ENCODE measurements around the gene RTN4IP1. TPM values are rescaled to one million over a fixed set of nuclear protein-coding genes. Genes with fewer than 3 reads are reported as not detected.
"Not testable (repeated sequence)": the region's sequence is repeated elsewhere in the genome, so short reads cannot be mapped to it uniquely, and the experiment has no call there.

The RTN4IP1 gene
- total RNA-seq, 1 donor from 2014 or later: 2.5 TPM

- DNase-seq (ENCODE audit: extremely low read depth, low read depth, low spot score): no peak
Observed at GRCh38 chr6:106549521-106549920, 79.8 kb downstream of the RTN4IP1 start.

GRCh38 chr6:106548926-106549455 is 80.3 kb downstream of the RTN4IP1 start:
- DNase-seq (ENCODE audit: extremely low read depth, low read depth, low spot score): not testable (repeated sequence)

GRCh38 chr6:106547601-106548453 is 81.5 kb downstream of the RTN4IP1 start:
- DNase-seq (ENCODE audit: extremely low read depth, low read depth, low spot score): no peak

GRCh38 chr6:106546691-106547414 is 82.4 kb downstream of the RTN4IP1 start:
- peak; percentile 88 for DNase-seq (ENCODE audit: extremely low read depth, low read depth, low spot score)

- DNase-seq (ENCODE audit: extremely low read depth, low read depth, low spot score): no peak
Observed at GRCh38 chr6:106546261-106546690, 83.0 kb downstream of the RTN4IP1 start.

- DNase-seq (ENCODE audit: extremely low read depth, low read depth, low spot score): no peak
Observed at GRCh38 chr6:106540907-106541306, 88.4 kb downstream of the RTN4IP1 start.

- no peak for DNase-seq (ENCODE audit: extremely low read depth, low read depth, low spot score)
Observed at GRCh38 chr6:106540432-106540831, 88.9 kb downstream of the RTN4IP1 start.

- DNase-seq (ENCODE audit: extremely low read depth, low read depth, low spot score): no peak
Observed at GRCh38 chr6:106539936-106540335, 89.4 kb downstream of the RTN4IP1 start.

GRCh38 chr6:106538145-106538544 is 91.2 kb downstream of the RTN4IP1 start:
- DNase-seq (ENCODE audit: extremely low read depth, low read depth, low spot score): no peak

- no peak for DNase-seq (ENCODE audit: extremely low read depth, low read depth, low spot score)
Observed at GRCh38 chr6:106537662-106538061, 91.6 kb downstream of the RTN4IP1 start.

- no peak for DNase-seq (ENCODE audit: extremely low read depth, low read depth, low spot score)
Observed at GRCh38 chr6:106536851-106537250, 92.4 kb downstream of the RTN4IP1 start.

- no peak for DNase-seq (ENCODE audit: extremely low read depth, low read depth, low spot score)
Observed at GRCh38 chr6:106536357-106536756, 92.9 kb downstream of the RTN4IP1 start.

- no peak for DNase-seq (ENCODE audit: extremely low read depth, low read depth, low spot score)
Observed at GRCh38 chr6:106535012-106535411, 94.3 kb downstream of the RTN4IP1 start.

- DNase-seq (ENCODE audit: extremely low read depth, low read depth, low spot score): no peak
Observed at GRCh38 chr6:106534564-106534982, 94.7 kb downstream of the RTN4IP1 start.

- no peak for DNase-seq (ENCODE audit: extremely low read depth, low read depth, low spot score)
Observed at GRCh38 chr6:106534004-106534403, 95.3 kb downstream of the RTN4IP1 start.

- DNase-seq (ENCODE audit: extremely low read depth, low read depth, low spot score): no peak
Observed at GRCh38 chr6:106533054-106533453, 96.2 kb downstream of the RTN4IP1 start.

- no peak for DNase-seq (ENCODE audit: extremely low read depth, low read depth, low spot score)
Observed at GRCh38 chr6:106530502-106530901, 98.8 kb downstream of the RTN4IP1 start.

- DNase-seq (ENCODE audit: extremely low read depth, low read depth, low spot score): no peak
Observed at GRCh38 chr6:106530026-106530425, 99.3 kb downstream of the RTN4IP1 start.

GRCh38 chr6:106529438-106529837 is 99.9 kb downstream of the RTN4IP1 start:
- DNase-seq (ENCODE audit: extremely low read depth, low read depth, low spot score): no peak

- DNase-seq (ENCODE audit: extremely low read depth, low read depth, low spot score): no peak
Observed at GRCh38 chr6:106528521-106528920, 100.8 kb downstream of the RTN4IP1 start.

GRCh38 chr6:106527979-106528378 is 101.3 kb downstream of the RTN4IP1 start:
- DNase-seq (ENCODE audit: extremely low read depth, low read depth, low spot score): no peak

- DNase-seq (ENCODE audit: extremely low read depth, low read depth, low spot score): no peak
Observed at GRCh38 chr6:106527117-106527516, 102.2 kb downstream of the RTN4IP1 start.

All from glomerular endothelial cell (primary cell).